Stimulated activated CD8-positive, alpha-beta memory T cell treated with anti-CD3 and anti-CD28 coated beads, Interleukin-4, amount 100 ng/mL, for 1 hour (primary cell): ENCODE data around the gene DOCK4.
"Not testable (repeated sequence)": the region's sequence is repeated elsewhere in the genome, so short reads cannot be mapped to it uniquely, and the experiment has no call there.

ENCODE experiments used
- DNase-seq, 2 donors: peaks; one replicate each; pipeline ENCODE4 v3.0.0-alpha.2; 2020; ENCODE audit warnings: low read depth in 2 of 2, low spot score in 1 of 2

The DOCK4 gene

GRCh38 chr7:112135815-112136214 is 70.4 kb downstream of the DOCK4 start:
- DNase-seq = no peak

DNA sequence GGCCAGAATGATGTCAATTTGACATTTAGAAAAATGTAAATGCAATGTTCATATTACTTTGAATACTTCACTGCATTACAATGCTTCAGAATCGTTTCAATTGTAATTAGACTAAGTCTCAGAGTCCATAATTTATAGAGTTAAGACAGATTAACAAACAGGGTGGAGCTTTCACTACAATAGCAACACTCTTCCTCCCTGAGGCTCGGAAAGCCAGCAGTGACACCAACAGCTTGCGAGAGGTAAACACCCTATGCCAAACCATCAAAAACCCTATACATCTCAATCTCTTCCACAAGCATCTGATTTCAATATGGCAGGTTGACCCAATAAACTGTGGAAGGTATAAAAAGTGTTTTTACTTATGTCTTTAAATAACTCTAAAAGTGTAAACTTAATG is 72.2 kb downstream of the DOCK4 start:
- DNase-seq = no peak

DNA sequence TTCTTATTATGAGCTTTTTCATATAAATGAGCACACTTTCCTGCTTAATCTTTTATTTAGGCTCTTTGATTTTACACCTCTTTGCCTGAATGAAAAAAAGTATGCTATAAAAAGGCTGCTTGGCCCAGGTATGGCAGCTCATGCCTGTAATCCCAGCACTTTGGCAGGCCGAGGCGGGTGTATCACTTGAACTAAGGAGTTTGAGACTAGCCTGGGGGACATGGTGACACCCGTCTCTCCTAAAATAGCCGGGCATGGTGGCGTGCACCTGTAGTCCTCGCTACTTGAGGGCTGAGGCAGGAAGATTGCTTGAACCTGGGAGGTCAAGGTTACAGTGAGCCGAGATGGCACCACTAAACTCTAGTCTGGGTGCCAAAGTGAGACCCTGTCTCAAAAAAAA is 72.9 kb downstream of the DOCK4 start:
- DNase-seq = no peak

GRCh38 chr7:112132051-112132694 is 74.0 kb downstream of the DOCK4 start:
- DNase-seq = no peak

- DNase-seq = no peak
Measured at GRCh38 chr7:112130729-112131410, 75.3 kb downstream of the DOCK4 start.

GRCh38 chr7:112129655-112130323 is 76.4 kb downstream of the DOCK4 start:
- no peak for DNase-seq

DNA sequence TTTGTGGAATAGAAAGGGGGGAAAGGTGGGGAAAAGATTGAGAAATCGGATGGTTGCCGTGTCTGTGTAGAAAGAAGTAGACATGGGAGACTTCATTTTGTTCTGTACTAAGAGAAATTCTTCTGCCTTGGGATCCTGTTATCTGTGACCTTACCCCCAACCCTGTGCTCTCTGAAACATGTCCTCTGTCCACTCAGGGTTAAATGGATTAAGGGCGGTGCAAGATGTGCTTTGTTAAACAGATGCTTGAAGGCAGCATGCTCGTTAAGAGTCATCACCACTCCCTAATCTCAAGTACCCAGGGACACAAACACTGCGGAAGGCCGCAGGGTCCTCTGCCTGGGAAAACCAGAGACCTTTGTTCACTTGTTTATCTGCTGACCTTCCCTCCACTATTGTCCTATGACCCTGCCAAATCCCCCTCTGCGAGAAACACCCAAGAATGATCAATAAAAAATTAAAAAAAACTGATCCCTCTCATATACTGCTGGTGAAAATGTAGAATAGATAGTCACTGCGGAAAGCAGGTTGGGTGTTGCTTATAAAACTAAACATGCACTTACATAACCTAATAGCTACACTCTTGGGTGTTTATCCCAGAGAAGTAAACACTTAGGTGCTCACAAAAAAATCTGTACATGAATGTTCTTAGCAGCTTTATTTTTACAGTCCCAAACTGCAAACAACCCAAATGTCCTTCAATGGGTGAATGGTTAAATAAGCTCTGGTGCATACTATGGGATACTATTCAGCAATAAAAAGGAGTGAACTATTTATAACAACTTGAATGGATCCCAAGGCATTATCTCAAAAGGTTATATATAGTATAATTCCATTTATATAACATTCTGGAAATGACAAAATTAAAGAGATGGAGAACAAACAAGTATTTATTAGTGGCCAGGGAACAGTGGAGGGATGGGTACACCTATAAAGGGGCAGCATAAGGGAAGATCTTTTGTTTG is 77.5 kb downstream of the DOCK4 start:
- DNase-seq = not testable (repeated sequence)

DNA sequence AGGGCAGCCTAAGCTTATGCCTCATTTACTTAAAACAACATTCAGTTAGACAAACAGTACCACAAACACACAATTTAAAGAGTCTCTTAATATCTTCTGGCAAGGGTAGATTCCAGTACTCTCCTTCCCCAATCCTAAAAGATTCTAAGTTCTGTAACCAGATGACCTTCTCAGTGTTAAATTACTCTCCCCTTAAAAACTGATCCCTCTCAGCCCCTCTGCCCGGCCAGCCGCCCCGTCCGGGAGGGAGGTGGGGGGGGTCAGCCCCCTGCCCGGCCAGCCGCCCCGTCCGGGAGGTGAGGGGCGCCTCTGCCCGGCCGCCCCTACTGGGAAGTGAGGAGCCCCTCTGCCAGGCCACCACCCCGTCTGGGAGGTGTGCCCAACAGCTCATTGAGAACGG is 78.2 kb downstream of the DOCK4 start:
- not testable (repeated sequence) for DNase-seq

DNA sequence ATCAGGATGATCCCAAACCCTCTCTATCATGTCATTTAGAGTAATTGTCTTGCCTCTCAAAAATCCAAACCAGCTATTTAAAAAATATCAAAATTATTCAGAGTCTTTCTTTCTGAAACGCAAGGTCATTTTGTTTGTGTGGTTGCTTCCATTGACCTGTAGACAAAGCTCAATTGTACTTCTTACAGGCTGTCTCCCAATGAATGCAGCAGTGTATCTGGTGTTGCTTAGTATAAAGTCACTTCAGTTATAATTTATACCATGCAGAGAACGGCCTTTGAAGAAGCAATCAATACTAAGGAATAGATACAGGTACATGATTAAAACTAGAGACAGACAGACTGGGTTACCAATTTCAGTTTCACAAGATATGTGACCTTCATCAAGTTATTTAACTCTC is 80.9 kb downstream of the DOCK4 start:
- no peak for DNase-seq

DNA sequence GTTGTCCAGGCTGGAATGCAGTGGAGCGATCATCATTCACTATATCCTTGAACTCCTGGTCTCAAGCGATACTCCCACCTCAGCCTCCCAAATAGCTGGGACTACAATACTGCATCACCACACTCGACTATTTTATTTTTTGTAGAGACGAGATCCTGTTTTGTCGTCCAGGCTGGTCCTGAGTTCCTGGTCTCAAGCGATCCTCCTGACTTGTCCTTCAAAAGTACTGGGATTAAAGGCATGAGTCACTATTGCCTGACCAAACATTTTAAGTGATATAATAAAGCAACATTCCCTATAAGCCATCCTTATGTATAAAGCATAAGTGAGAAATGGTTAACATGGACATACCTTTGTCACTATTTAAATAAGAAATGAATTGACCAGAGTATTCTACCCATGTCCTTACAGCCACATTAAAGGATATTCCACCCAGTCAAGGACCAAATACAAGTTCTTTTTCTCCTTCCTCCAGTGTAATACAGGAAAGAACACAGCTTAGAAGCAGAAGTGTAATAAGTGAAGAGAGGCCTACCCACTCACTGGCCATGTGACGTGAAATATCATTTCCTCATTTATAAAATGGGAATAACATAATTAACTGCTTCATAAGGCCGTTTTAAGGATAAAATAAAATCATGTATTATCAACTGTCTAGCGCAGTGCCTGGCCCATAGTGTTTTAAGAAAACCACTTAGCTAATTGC is 82.0 kb downstream of the DOCK4 start:
- no peak for DNase-seq

- DNase-seq = no peak
Measured at GRCh38 chr7:112122798-112123197, 83.4 kb downstream of the DOCK4 start.

GRCh38 chr7:112122144-112122543 is 84.1 kb downstream of the DOCK4 start:
- DNase-seq = no peak

DNA sequence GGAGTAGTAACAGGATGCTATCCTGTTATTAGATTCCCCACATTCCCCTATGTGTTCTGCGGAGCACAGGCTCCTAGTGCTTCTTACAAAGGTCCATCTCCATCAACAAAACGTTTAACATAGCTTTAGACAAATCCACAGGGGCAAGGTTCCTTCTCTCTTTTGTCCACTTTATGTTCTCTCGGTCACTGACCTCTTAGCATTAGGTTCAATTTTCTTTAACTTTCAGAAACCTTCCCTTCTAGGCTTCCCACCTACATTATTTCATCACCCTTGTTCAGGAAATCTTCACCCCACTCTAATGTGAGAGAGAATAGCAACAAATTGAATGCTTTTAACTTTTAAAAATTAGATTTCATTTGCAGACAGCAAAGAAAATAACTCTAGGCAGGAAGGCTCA is 84.9 kb downstream of the DOCK4 start:
- no peak for DNase-seq

DNA sequence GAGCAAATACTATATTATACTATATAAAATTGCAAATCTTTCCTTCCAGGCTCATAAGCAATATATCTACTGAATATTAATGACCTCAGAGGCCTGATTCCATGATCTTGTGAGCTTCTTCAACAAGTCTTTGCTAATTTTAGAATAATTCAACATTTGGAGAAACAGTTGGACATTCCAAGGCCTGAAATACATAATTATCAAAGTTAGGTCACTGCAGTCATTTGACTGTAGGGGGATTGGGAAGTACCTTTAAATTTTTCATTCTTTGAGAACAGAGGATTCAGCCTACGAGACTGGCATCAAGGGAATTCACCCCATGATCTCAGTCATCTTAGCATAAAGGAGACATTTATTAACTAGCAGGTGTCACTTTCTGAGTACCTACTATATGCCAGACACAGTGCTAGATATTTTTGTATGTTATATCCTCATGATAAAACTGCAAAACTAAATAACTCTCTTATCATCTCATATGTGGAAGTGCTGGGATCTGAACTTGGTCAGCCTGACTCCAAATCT is 85.4 kb downstream of the DOCK4 start:
- DNase-seq = no peak

DNA sequence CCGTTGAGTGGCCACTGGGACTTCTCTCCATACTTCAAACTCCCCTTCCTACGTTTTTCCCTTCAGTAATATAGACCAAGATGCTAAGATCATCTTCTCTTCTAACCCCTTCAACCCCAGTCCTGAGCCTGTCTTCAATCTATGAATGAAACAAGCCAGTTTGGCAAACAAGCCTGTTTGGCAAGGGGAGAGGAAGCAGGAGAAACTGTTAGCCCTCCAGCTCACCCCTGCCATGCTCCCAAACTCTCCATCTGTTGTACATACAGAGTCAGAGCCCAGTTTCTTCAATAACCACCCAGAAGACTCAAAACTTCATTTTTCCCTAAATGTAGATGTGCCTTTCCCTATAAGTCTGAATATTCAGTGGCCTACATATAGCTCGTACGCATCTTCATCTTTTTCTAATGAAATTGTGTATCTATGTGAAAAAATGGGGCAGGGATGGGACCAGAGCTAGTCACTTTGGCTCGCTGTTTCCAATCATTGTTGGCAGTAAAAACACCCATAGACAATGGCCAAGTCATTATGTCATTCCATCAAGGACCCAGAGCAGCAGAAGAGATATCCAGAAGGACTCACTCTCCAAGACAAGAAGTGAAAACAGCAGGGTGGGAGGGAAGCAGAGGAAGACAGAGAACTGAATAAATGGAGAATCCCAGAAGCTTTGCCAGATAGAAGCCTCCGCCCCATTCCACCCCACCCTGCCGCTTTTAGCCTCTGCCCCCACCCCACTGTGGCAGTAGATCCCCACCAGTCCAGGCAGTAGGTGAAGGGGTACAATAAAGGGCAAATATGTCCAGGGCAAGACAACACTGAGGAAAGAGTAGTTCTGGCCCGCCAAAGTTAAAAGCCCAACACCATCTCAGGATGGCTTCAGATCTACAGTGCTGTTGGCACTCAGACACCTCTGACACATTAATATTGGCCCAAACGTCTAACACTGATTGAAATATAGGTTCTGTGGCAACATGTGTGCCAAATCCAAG is 87.3 kb downstream of the DOCK4 start:
- no peak for DNase-seq

DNA sequence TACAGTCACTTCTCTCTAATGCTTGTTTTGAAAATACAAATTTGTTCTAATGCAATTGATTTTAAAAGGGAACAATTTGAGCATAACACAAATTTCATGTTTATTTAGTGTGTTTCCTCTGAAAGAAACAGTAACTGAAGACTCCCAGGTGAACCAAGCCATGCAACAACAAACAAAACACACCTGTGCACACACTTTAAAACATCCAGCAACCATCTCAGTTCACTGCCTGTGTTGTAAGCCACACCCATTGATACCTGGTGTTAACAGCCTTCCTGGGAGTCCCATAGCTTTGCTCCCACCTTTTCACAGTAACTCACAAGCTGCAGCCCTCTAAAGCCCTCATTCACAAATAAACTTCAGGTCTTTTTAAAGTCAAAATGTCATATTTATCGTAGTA is 89.3 kb downstream of the DOCK4 start:
- no peak for DNase-seq

- DNase-seq = no peak
Measured at GRCh38 chr7:112116358-112116757, 89.8 kb downstream of the DOCK4 start.

GRCh38 chr7:112115880-112116279 is 90.3 kb downstream of the DOCK4 start:
- no peak for DNase-seq

- no peak for DNase-seq
Measured at GRCh38 chr7:112113913-112114575, 92.2 kb downstream of the DOCK4 start.
